ENCODE results near the gene MT3.

DNA sequence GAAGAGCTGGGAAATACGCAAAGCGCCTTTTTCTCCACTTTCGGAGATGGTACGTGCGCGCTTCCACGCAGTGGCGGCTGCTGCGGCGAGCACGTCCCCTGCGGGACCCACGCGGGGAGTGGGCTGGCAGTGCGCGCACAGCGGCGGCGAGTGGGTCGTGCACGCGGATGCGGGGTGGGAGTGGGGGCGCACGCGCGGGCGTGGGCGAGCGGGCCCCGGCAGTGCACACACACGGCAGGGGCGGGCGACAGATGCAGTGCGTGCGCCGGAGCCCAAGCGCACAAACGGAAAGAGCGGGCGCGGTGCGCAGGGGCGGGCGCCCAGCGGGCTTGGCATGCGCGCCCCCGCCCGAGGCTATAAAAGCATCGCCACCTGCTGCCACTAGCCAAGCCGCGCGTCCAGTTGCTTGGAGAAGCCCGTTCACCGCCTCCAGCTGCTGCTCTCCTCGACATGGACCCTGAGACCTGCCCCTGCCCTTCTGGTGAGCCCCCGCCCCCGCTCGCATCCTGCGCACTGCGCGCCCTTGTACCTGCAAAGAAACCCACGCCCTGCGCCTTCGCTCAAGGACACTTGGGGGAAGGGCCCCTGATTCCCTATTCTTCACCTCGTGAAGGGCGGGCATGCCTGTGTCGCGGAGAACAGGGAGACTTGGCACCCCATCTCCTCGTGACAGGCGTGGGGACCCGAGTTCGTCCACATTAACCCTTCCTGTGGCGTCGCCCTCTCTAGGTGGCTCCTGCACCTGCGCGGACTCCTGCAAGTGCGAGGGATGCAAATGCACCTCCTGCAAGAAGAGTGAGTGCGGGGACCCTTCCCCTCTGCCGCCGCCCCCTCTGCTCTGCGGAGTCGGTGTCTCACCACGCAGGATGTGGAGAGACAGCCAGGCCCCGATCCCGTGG is at the start of gene MT3:
- TF ChIP-seq CTCF (IDR thresholded peaks at IDR 0.05), result peak in 1 of 6 experiments; percentile 8
- no peak for TF ChIP-seq POLR2A (IDR thresholded peaks at IDR 0.05)

Measured in Peyer's patch (tissue), 4 donors.